IMR-90 (cell line): ENCODE data around the gene LRRC39. TPM values are rescaled to one million over a fixed set of nuclear protein-coding genes. Genes with fewer than 3 reads are reported as not detected.
A peak's percentile ranks its signal among the peaks of the same experiment; 100 is the strongest.

Source experiments
- ATAC-seq: fragments of 200-7000 bp; cut with Tn5 transposase; 2 replicates; pipeline ENCODE4 v1.9.1; 2020; ENCODE audit warnings: low read depth, mild to moderate bottlenecking, moderate library complexity
- BruUV-seq: library from RNA; stranded (reverse); fragments of 400-500 nt; replicated peaks from 2 replicates; lab custom pipeline; 2021; lab: Mats Ljungman, UMichigan
- CTCF ChIA-PET: fragments of 300-600 bp; formaldehyde crosslinking; extraction: SDS; loops from one replicate; lab custom pipeline; 2021; ENCODE audit warnings: antibody characterized with exemption; lab: Yijun Ruan, JAX
- POLR2A ChIA-PET: fragments of 300-600 bp; sonication (Branson Sonifier 250); formaldehyde crosslinking; loops from one replicate; lab custom pipeline; 2022; ENCODE audit warnings: antibody characterized with exemption; ENCODE audit not compliant: unreplicated experiment; lab: Charles Lee
- DNase-seq: peaks from one replicate; pipeline ENCODE4 v3.0.0; 2013
- H2AFZ ChIP-seq: replicated peaks from 2 replicates; pipeline ENCODE3; 2013; ENCODE audit warnings: low read length, mild to moderate bottlenecking; ENCODE audit not compliant: poor library complexity
- H2AK5ac ChIP-seq: 2 replicates; pipeline ENCODE4 v1.6.1; 2013; ENCODE audit warnings: low read depth, low read length, inconsistent platforms
- H2AK9ac ChIP-seq: replicated peaks from 2 replicates; pipeline ENCODE3; 2013; ENCODE audit warnings: mild to moderate bottlenecking, low read depth, low read length, moderate library complexity; ENCODE audit not compliant: poor library complexity
- H2BK120ac ChIP-seq: 2 replicates; pipeline ENCODE4 v1.6.1; 2013; ENCODE audit warnings: low read depth, low read length, inconsistent platforms
- H2BK15ac ChIP-seq: 3 replicates; pipeline ENCODE4 v1.6.1; 2013; ENCODE audit warnings: low read depth, low read length, inconsistent platforms
- H2BK20ac ChIP-seq: 2 replicates; pipeline ENCODE4 v1.6.1; 2013; ENCODE audit warnings: low read depth, mild to moderate bottlenecking, inconsistent platforms, low read length, moderate library complexity
- H2BK5ac ChIP-seq: 2 replicates; pipeline ENCODE4 v1.6.1; 2013; ENCODE audit warnings: mild to moderate bottlenecking, low read depth, low read length, inconsistent platforms; ENCODE audit not compliant: poor library complexity, severe bottlenecking
- H3K14ac ChIP-seq: replicated peaks from 2 replicates; pipeline ENCODE4 v1.6.1; 2013; ENCODE audit warnings: low read depth, low read length, inconsistent platforms
- H3K18ac ChIP-seq: 2 replicates; pipeline ENCODE4 v1.6.1; 2013; ENCODE audit warnings: low read depth, low read length, control low read depth
- H3K23ac ChIP-seq: 2 replicates; pipeline ENCODE4 v1.6.1; 2013; ENCODE audit warnings: low read depth, low read length, inconsistent platforms
- H3K27ac ChIP-seq: 2 replicates; pipeline ENCODE4 v1.5.1; 2013; ENCODE audit warnings: mild to moderate bottlenecking, control low read depth, low read length; ENCODE audit not compliant: insufficient read depth
- H3K27me3 ChIP-seq: 2 replicates; pipeline ENCODE4 v1.6.1; 2013; ENCODE audit warnings: low read length; ENCODE audit not compliant: control insufficient read depth, insufficient read depth
- H3K36me3 ChIP-seq: 2 replicates; pipeline ENCODE4 v1.6.1; 2013; ENCODE audit warnings: low read length, mixed read lengths; ENCODE audit not compliant: control insufficient read depth, insufficient read depth
- H3K4ac ChIP-seq: 2 replicates; pipeline ENCODE4 v1.6.1; 2013; ENCODE audit warnings: low read depth, low read length, inconsistent platforms
- H3K4me1 ChIP-seq: 2 replicates; pipeline ENCODE4 v1.6.1; 2013; ENCODE audit warnings: low read length, mixed read lengths; ENCODE audit not compliant: control insufficient read depth, insufficient read depth
- H3K4me2 ChIP-seq: 2 replicates; pipeline ENCODE4 v1.6.1; 2013; ENCODE audit warnings: low read depth, mild to moderate bottlenecking, control low read depth, low read length, moderate library complexity
- H3K4me3 ChIP-seq: 2 replicates; pipeline ENCODE4 v1.5.1; 2013; ENCODE audit warnings: low read depth, mild to moderate bottlenecking, control low read depth, low read length, moderate library complexity; ENCODE audit not compliant: insufficient read depth
- H3K56ac ChIP-seq: 2 replicates; pipeline ENCODE4 v1.6.1; 2013; ENCODE audit warnings: low read length, inconsistent platforms; ENCODE audit not compliant: insufficient read depth; ENCODE audit errors: extremely low read depth
- H3K79me1 ChIP-seq, 2 experiments: 2 replicates each; pipeline ENCODE4 v1.6.1; 2013; ENCODE audit warnings: low read length in 2 of 2, inconsistent platforms in 1 of 2, low read depth in 1 of 2
- H3K9ac ChIP-seq: 2 replicates; pipeline ENCODE4 v1.6.1; 2013; ENCODE audit warnings: low read depth, low read length, control low read depth
- H3K9me1 ChIP-seq: 2 replicates; pipeline ENCODE4 v1.6.1; 2013; ENCODE audit warnings: low read length, inconsistent platforms; ENCODE audit not compliant: insufficient read depth
- H3K9me3 ChIP-seq: 2 replicates; pipeline ENCODE4 v1.6.1; 2013; ENCODE audit warnings: low read length; ENCODE audit not compliant: control insufficient read depth, insufficient read depth
- H4K20me1 ChIP-seq: 2 replicates; pipeline ENCODE4 v1.6.1; 2013; ENCODE audit warnings: low read length, inconsistent platforms; ENCODE audit not compliant: insufficient read depth
- H4K5ac ChIP-seq: 2 replicates; pipeline ENCODE4 v1.6.1; 2013; ENCODE audit warnings: mild to moderate bottlenecking, low read depth, low read length, control low read depth
- H4K8ac ChIP-seq, 2 experiments: 2 replicates each; pipeline ENCODE4 v1.6.1; 2013; ENCODE audit warnings: low read depth in 2 of 2, low read length in 2 of 2, control low read depth in 1 of 2, inconsistent platforms in 1 of 2
- H4K91ac ChIP-seq: 2 replicates; pipeline ENCODE4 v1.6.1; 2013; ENCODE audit warnings: low read depth, low read length, inconsistent platforms; ENCODE audit not compliant: insufficient read depth
- CEBPB ChIP-seq: IDR thresholded peaks from 2 replicates; pipeline ENCODE4 v1.6.1; 2012; ENCODE audit warnings: low read depth, low read length, improper control_type of control experiment
- CHD1 ChIP-seq: IDR thresholded peaks from 2 replicates; pipeline ENCODE4 v1.6.1; 2012; ENCODE audit warnings: low read depth, low read length, improper control_type of control experiment
- CTCF ChIP-seq: conservative IDR thresholded peaks from 2 replicates; pipeline ENCODE4 v1.5.1; 2012; ENCODE audit warnings: mild to moderate bottlenecking, low read depth, low read length, improper control_type of control experiment
- ELK1 ChIP-seq: fragments of 150-350 bp; IDR thresholded peaks from 2 replicates; pipeline ENCODE4 v1.6.1; 2016; ENCODE audit warnings: low read depth, mild to moderate bottlenecking, low read length, moderate library complexity, borderline replicate concordance
- FOS ChIP-seq: fragments of 150-350 bp; IDR thresholded peaks from 2 replicates; pipeline ENCODE4 v1.6.1; 2016; ENCODE audit warnings: low read depth, low read length
- MAFK ChIP-seq: IDR thresholded peaks from 2 replicates; pipeline ENCODE4 v1.6.1; 2012; ENCODE audit warnings: low read depth, low read length, improper control_type of control experiment
- MAZ ChIP-seq: IDR thresholded peaks from 2 replicates; pipeline ENCODE4 v1.6.1; 2012; ENCODE audit warnings: low read depth, mild to moderate bottlenecking, low read length, improper control_type of control experiment, moderate library complexity, borderline replicate concordance
- MXI1 ChIP-seq: IDR thresholded peaks from 2 replicates; pipeline ENCODE4 v1.6.1; 2012; ENCODE audit warnings: low read depth, mild to moderate bottlenecking, low read length, moderate library complexity, borderline replicate concordance
- POLR2A ChIP-seq: IDR thresholded peaks from 2 replicates; pipeline ENCODE4 v1.6.1; 2012; ENCODE audit warnings: mild to moderate bottlenecking, low read depth, low read length
- RAD21 ChIP-seq: IDR thresholded peaks from 2 replicates; pipeline ENCODE4 v1.6.1; 2012; ENCODE audit warnings: low read length, improper control_type of control experiment
- RCOR1 ChIP-seq: IDR thresholded peaks from 2 replicates; pipeline ENCODE4 v1.6.1; 2012; ENCODE audit warnings: mild to moderate bottlenecking, low read length, improper control_type of control experiment; ENCODE audit not compliant: insufficient replicate concordance
- SMC3 ChIP-seq: fragments of 150-350 bp; IDR thresholded peaks from 2 replicates; pipeline ENCODE4 v1.6.1; 2016; ENCODE audit warnings: low read depth, mild to moderate bottlenecking, antibody characterized with exemption, low read length, moderate library complexity
- WGBS, 2 experiments: methylation state at CpG; one replicate each; pipeline versions ENCODE4 v1.1.5 to v1.1.7; 2013; ENCODE audit warnings: missing lambda C conversion rate in 2 of 2; ENCODE audit not compliant: insufficient read length in 1 of 2; ENCODE audit errors: extremely low coverage in 2 of 2; 5-methylcytosine and 5-hydroxymethylcytosine counted together
- dilution Hi-C: fragments of 300-500 bp; cut with HindIII; formaldehyde crosslinking; loops from one replicate; pipeline ENCODE4 v1.14.3; 2018; ENCODE audit warnings: low sequenced_read_pairs; ENCODE audit not compliant: unreplicated experiment
- in situ Hi-C: fragments of 300-500 bp; cut with MboI; formaldehyde crosslinking; loops from 3 replicates; pipeline ENCODE4 v1.14.3; 2019; ENCODE audit warnings: low sequenced_read_pairs, inconsistent platforms, mixed read lengths
- intact Hi-C: fragments of 100-400 bp; cut with micrococcal nuclease; formaldehyde crosslinking; loops from 2 replicates; pipeline ENCODE4 v1.10.0; 2022
- polyA plus RNA-seq, 3 experiments: library from polyadenylated mRNA; depleted of rRNA; stranded (reverse); fragments of >200 nt; gene quantifications; 2 replicates each; pipeline ENCODE4 v1.2.3, GENCODE V29; 2012; ENCODE audit warnings: low replicate concordance in 1 of 3
- total RNA-seq: library from RNA; depleted of rRNA; stranded (reverse); fragments of >200 nt; gene quantifications from 2 replicates; pipeline ENCODE4 v1.2.3, GENCODE V29; 2012

LRRC39 gene
- total and polyA plus RNA-seq, 2 of the 4 experiments (the other 2 are of a cell fraction): 0.36 to 0.48 TPM

GRCh38 chr1:100206301-100206700 is 28.2 kb upstream of the LRRC39 start:
- Histone ChIP-seq H3K4me2 (no peak overlapping the region), H3K18ac (no peak overlapping the region), H2BK5ac (no peak overlapping the region), H3K56ac (no peak overlapping the region), H2AFZ (no peak overlapping the region), H2BK20ac (no peak overlapping the region), H3K14ac (no peak overlapping the region), H4K91ac (no peak overlapping the region), H3K27ac (no peak overlapping the region), H3K9me1 (no peaks in the 10 kb centered on the region), H3K27me3 (no peaks in the 10 kb centered on the region), H2AK5ac (no peak overlapping the region), H3K36me3 (peaks cover 7% of the 10 kb centered on the region), H3K9me3 (no peaks in the 10 kb centered on the region), H4K5ac (no peak overlapping the region), H4K20me1 (no peaks in the 10 kb centered on the region), H2BK15ac (no peak overlapping the region), H3K4me1 (no peaks in the 10 kb centered on the region), H2AK9ac (no peak overlapping the region), H4K8ac (no peak overlapping the region), H3K4me3 (no peak overlapping the region), H3K9ac (no peak overlapping the region), H3K79me1 (no peaks in the 10 kb centered on the region), H2BK120ac (no peak overlapping the region), H3K23ac (no peak overlapping the region), H3K4ac (no peak overlapping the region)
- POLR2A ChIA-PET: no interaction called here
- intact Hi-C loops (no loop called here), in situ Hi-C loops (no loop called here), dilution Hi-C loops (no loop called here)
- peak; percentile 45 for DNase-seq
- no TSS peak for BruUV-seq
- CTCF ChIA-PET: no interaction called here
- no CpG with 5 or more reads among the region's 2 CpGs for WGBS, 2 experiments
- ATAC-seq: no peak
- TF ChIP-seq CHD1 (no peak), ELK1 (no peak), CEBPB (no peak), FOS (no peak), RAD21 (no peak), MXI1 (no peak), MAZ (no peak), POLR2A (no peak), RCOR1 (no peak), SMC3 (no peak), MAFK (no peak), CTCF (no peak)
